Esophagus muscularis mucosa (tissue), 3 donors: Measurements from ENCODE around the gene ATP10A.

Experiments
- POLR2A ChIP-seq: fragments of 450-650 bp; IDR thresholded peaks from one replicate; pipeline ENCODE4 v1.6.1; 2017; ENCODE audit warnings: antibody characterized with exemption, moderate library complexity, mild to moderate bottlenecking, low read depth
- TF ChIP-seq, protein P1 (sequence below), 3 experiments: fragments of 200-600 bp in 2 of 3; fragments of 450-650 bp in 1 of 3; sonication (generic) in 2 of 3; IDR thresholded peaks; one replicate each; pipeline ENCODE4 v1.5.1; 2017 to 2019; ENCODE audit warnings: antibody characterized with exemption in 3 of 3, mild to moderate bottlenecking in 2 of 3, moderate library complexity in 1 of 3

DNA sequence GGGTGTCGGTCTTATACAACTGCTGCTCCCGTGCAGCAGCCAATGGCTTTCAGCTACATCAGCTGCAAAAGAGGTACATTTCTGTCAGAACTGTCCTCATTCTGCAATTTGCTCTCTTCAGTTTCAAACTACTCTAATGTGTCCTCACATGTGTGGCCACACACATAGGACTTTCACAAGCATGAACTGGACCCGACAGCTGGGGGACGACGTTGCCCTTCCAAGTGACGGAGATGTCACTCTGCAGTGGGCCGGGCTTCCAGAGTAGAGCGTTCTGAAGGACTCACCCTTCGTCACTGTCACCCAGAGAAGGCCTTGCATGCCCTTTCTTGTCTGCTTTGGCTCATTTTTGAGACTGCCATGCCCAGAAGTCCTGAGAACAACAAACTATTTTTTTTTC is 189.8 kb downstream of the ATP10A start:
- TF ChIP-seq, protein P1, sequence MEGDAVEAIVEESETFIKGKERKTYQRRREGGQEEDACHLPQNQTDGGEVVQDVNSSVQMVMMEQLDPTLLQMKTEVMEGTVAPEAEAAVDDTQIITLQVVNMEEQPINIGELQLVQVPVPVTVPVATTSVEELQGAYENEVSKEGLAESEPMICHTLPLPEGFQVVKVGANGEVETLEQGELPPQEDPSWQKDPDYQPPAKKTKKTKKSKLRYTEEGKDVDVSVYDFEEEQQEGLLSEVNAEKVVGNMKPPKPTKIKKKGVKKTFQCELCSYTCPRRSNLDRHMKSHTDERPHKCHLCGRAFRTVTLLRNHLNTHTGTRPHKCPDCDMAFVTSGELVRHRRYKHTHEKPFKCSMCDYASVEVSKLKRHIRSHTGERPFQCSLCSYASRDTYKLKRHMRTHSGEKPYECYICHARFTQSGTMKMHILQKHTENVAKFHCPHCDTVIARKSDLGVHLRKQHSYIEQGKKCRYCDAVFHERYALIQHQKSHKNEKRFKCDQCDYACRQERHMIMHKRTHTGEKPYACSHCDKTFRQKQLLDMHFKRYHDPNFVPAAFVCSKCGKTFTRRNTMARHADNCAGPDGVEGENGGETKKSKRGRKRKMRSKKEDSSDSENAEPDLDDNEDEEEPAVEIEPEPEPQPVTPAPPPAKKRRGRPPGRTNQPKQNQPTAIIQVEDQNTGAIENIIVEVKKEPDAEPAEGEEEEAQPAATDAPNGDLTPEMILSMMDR (IDR thresholded peaks at IDR 0.05): no peak
- TF ChIP-seq POLR2A: no peak
